ENCODE measurements around the gene COLEC12. TPM values are rescaled to one million over a fixed set of nuclear protein-coding genes. Genes with fewer than 3 reads are reported as not detected.

Gene COLEC12
- total RNA-seq, 3 donors from 2014 or later, result 11.7 to 57.3 (median 14.7) TPM

- TF ChIP-seq POLR2A (IDR thresholded peaks at IDR 0.05) (no peak), POLR2AphosphoS5 (IDR thresholded peaks at IDR 0.05) (no peak)
- H3K9me3 ChIP-seq, result no peaks in the 10 kb centered on the region
- H3K4me1 ChIP-seq, result no peaks in the 10 kb centered on the region
- H3K27me3 ChIP-seq, result no peaks in the 10 kb centered on the region
- intact Hi-C loops (cut with DNase I; ENCODE audit: low total_unique reads), result no loop called here
- no peak for DNase-seq (ENCODE audit: low spot score in 2 of 2)
- H3K4me3 ChIP-seq, result no peak overlapping the region
- H3K36me3 ChIP-seq, result no peaks in the 10 kb centered on the region
- H3K27ac ChIP-seq, result no peak overlapping the region
These were observed 178.5 kb downstream of the COLEC12 start for GRCh38 chr18:321865-322467.

- no peak overlapping the region for H3K4me3 ChIP-seq
- DNase-seq (ENCODE audit: low spot score in 2 of 2), result no peak
- H3K27me3 ChIP-seq, result no peaks in the 10 kb centered on the region
- no peak overlapping the region for H3K27ac ChIP-seq
- intact Hi-C loops (cut with DNase I; ENCODE audit: low total_unique reads), result no loop called here
- H3K9me3 ChIP-seq, result no peaks in the 10 kb centered on the region
- TF ChIP-seq CTCF (IDR thresholded peaks at IDR 0.05) (no peak), POLR2AphosphoS5 (IDR thresholded peaks at IDR 0.05) (no peak), POLR2A (IDR thresholded peaks at IDR 0.05) (no peak)
- no peaks in the 10 kb centered on the region for H3K4me1 ChIP-seq
- no peaks in the 10 kb centered on the region for H3K36me3 ChIP-seq
These were observed 180.3 kb downstream of the COLEC12 start for GRCh38 chr18:320155-320554.

GRCh38 chr18:319720-320119 lies 180.8 kb downstream of the COLEC12 start:
- H3K4me3 ChIP-seq, result no peak overlapping the region
- no peaks in the 10 kb centered on the region for H3K4me1 ChIP-seq
- intact Hi-C loops (cut with DNase I; ENCODE audit: low total_unique reads), result no loop called here
- H3K27me3 ChIP-seq, result no peaks in the 10 kb centered on the region
- H3K27ac ChIP-seq, result no peak overlapping the region
- no peaks in the 10 kb centered on the region for H3K9me3 ChIP-seq
- no peak for DNase-seq (ENCODE audit: low spot score in 2 of 2)
- TF ChIP-seq CTCF (IDR thresholded peaks at IDR 0.05) (no peak), POLR2AphosphoS5 (IDR thresholded peaks at IDR 0.05) (no peak), POLR2A (IDR thresholded peaks at IDR 0.05) (no peak)
- no peaks in the 10 kb centered on the region for H3K36me3 ChIP-seq

- no peaks in the 10 kb centered on the region for H3K4me1 ChIP-seq
- intact Hi-C loops (cut with DNase I; ENCODE audit: low total_unique reads), result no loop called here
- no peak overlapping the region for H3K27ac ChIP-seq
- no peaks in the 10 kb centered on the region for H3K36me3 ChIP-seq
- no peaks in the 10 kb centered on the region for H3K27me3 ChIP-seq
- DNase-seq (ENCODE audit: low spot score in 2 of 2), result no peak
- no peak for TF ChIP-seq POLR2A (IDR thresholded peaks at IDR 0.05)
- TF ChIP-seq CTCF (IDR thresholded peaks at IDR 0.05), result no peak
- TF ChIP-seq POLR2AphosphoS5 (IDR thresholded peaks at IDR 0.05), result no peak
- H3K9me3 ChIP-seq, result no peaks in the 10 kb centered on the region
- no peak overlapping the region for H3K4me3 ChIP-seq
These were observed 181.7 kb downstream of the COLEC12 start for GRCh38 chr18:318791-319291.

- Histone ChIP-seq H3K27me3 (no peaks in the 10 kb centered on the region), H3K4me3 (no peak overlapping the region)
These were observed 182.9 kb downstream of the COLEC12 start for GRCh38 chr18:317618-318017.

More at GRCh38 chr18:317618-318017, 182.9 kb downstream of the COLEC12 start:
- DNase-seq (ENCODE audit: low spot score in 2 of 2), result no peak
- TF ChIP-seq POLR2A (IDR thresholded peaks at IDR 0.05), result no peak
- TF ChIP-seq POLR2AphosphoS5 (IDR thresholded peaks at IDR 0.05), result no peak
- TF ChIP-seq CTCF (IDR thresholded peaks at IDR 0.05), result no peak
- H3K9me3 ChIP-seq, result no peaks in the 10 kb centered on the region
- intact Hi-C loops (cut with DNase I; ENCODE audit: low total_unique reads), result no loop called here
- no peak overlapping the region for H3K27ac ChIP-seq
- no peaks in the 10 kb centered on the region for H3K36me3 ChIP-seq
- H3K4me1 ChIP-seq, result no peaks in the 10 kb centered on the region
